Activated effector memory CD4-positive, alpha-beta T cell treated with anti-CD3 and anti-CD28 coated beads, Interleukin-2, amount 50 U/mL, for 16 hours (primary cell): Measurements from ENCODE around the gene OR10H1.
"Not testable (repeated sequence)": the region's sequence is repeated elsewhere in the genome, so short reads cannot be mapped to it uniquely, and the experiment has no call there.

Source experiments
- DNase-seq: peaks from one replicate; pipeline ENCODE4 v3.0.0-alpha.2; 2020

OR10H1 gene, protein sequence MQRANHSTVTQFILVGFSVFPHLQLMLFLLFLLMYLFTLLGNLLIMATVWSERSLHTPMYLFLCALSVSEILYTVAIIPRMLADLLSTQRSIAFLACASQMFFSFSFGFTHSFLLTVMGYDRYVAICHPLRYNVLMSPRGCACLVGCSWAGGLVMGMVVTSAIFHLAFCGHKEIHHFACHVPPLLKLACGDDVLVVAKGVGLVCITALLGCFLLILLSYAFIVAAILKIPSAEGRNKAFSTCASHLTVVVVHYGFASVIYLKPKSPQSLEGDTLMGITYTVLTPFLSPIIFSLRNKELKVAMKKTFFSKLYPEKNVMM

DNA sequence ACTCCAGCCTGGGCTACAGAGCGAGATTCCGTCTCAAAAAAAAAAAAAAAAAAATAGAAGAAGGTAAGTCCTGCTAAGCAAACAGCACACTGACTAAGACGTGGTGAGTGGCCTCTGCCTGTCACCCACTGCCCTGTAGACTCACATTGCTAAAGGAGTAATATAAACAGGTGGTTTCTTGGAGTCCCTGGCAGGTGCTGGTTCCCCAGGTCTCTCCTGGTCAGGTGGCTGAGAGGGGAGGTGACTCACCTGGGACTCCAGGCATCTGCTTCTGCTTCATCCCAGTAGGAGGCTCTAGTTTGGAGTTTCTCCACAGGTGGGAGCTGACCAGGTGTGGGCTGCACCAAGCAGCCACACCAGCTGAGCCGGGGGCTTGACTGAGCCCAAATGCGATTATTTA is at the start of gene OR10H1:
Gene OR10H1 (minus strand): TSS at position 359 of the 400 bp plus-strand sequence. CDS start 7,627 bp downstream, outside the sequence.
- DNase-seq, result no peak

GRCh38 chr19:15864824-15865223 is 49.4 kb upstream of the OR10H1 start:
- DNase-seq, result no peak

DNA sequence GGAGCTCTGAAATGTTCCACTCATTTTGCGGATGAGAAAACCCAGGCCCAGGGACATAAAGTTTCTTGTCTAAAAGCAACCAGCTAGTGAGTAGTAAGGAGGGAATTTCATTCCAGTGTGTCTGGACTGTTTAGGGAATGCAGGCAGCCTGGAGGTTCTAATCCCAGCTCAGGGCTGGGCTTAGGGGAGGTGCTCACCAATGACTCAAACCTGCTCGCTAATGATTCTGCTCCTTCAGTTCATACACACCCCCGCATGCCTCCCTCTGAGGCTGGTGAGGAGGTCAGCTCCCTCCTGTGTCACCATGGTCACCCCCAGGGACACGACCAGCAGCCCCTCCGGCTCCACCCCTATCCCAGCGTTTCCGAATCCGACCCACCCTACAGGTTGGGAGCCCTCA is 47.8 kb upstream of the OR10H1 start:
- DNase-seq, result no peak

- no peak for DNase-seq
These were observed 47.0 kb upstream of the OR10H1 start for GRCh38 chr19:15862444-15862843.

DNA sequence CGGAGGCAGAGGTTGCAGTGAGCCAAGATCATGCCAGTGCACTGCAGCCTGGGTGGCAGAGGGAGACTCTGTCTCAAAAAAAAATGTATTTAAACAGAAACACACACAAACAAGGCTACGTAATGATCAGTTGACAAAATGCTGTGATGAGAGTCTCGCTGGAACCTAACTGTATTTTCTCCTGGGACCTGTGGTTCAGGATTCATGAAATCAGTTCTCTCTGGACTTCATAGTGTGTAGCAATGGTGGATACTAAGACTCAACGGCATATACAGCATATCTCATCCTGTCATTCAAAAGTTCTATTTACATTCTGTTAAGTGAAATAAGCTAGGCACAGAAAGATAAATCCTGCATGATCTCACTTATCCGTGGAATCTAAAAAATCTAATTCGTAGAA is 45.1 kb upstream of the OR10H1 start:
- DNase-seq, result no peak

DNA sequence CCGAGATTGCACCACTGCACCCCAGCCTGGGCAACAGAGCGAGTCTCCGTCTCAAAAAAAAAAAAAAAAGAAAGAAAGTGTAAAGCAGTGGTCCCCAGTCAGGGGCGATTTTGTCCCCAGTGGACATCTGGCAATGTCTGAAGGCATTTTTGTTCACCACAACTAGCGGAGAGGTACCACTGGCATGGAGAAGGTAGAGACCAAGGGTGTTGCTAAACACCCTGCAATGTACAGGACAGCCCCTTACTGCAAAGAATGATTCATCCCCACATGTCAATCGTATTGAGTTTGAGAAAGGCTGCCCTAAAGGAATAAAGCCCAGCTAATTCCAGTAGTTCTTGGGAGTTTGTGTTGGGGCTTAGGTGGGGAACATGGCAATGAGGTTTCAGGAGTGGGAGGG is 43.7 kb upstream of the OR10H1 start:
- DNase-seq, result no peak

DNA sequence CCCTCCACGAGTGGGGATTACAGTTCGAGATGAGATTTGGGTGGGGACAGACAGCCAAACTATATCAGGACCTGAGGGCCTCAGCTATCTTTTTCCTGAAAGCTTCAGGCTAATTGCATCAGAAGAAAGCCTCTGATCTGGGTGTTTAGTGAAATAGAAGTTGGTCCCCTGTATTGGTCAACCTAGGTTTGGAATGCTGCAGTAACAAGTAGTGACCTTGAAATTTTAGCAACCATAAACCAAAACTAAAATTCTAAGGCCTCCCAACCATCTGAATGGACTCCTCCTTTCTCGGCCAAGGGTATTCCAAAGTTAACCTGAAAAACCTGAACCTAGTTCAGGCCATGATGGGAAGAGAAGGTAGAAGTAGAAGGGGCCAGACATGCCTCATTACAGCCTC is 34.9 kb upstream of the OR10H1 start:
- no peak for DNase-seq

- DNase-seq, result no peak
These were observed 31.5 kb upstream of the OR10H1 start for GRCh38 chr19:15846923-15847322.

- not testable (repeated sequence) for DNase-seq
These were observed 28.4 kb upstream of the OR10H1 start for GRCh38 chr19:15843894-15844222.

GRCh38 chr19:15843203-15843893 is 27.9 kb upstream of the OR10H1 start:
- no peak for DNase-seq

- DNase-seq, result peak; percentile 2
These were observed 26.6 kb upstream of the OR10H1 start for GRCh38 chr19:15841875-15842569.

DNA sequence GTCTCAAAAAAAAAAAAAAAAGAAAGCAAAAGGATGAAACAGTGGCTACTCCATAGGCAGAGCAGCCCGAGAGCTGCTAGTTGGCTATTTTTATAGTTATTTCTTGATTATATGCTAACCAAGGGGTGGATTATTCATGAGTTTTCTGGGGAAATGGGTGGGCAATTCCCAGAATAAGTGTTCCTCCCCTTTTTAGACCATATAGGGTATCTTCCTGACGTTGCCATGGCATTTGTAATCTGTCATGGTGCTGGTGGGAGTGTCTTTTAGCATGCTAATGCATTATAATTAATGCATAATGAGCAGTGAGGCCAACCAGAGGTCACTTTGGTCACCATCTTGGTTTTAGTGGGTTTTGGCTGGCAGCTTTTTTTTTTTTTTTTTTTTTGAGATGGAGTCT is 25.4 kb upstream of the OR10H1 start:
- DNase-seq, result no peak

DNA sequence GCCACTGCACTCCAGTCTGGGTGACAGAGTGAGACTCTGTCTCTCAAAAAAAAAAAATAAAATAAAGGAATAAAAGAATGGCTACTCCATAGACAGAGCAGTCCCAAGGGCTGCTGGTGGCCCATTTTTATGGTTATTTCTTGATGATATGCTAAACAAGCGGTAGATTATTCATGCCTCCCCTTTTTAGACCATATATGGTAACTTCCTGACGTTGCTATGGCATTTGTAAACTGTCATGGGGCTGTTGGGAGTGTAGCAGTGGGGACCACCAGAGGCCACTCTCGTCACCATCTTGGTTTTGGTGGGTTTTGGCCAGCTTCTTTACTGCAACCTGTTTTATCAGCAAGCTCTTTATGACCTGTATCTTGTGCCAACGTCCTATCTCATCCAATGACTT is 24.4 kb upstream of the OR10H1 start:
- DNase-seq, result not testable (repeated sequence)

DNA sequence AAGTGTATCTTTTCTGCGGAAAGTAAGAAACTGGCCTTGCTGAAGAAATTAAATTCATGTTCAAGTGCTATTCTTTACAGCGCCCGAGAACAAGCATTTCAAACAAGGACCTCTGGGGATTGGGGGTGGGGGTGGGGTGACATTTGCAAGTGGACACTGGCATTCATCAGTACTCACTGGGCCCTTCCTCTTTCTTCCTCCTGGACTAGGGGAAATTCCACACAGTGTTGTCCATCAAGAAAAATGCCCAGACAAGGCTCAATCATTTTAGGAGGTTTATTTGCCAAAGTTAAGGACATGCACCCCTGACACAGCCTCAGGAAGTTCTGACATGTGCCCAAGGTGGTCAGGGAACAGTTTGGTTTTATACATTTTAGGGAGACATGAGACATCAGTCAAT is 22.9 kb upstream of the OR10H1 start:
- no peak for DNase-seq

GRCh38 chr19:15837221-15837731 is 21.8 kb upstream of the OR10H1 start:
- DNase-seq, result no peak

DNA sequence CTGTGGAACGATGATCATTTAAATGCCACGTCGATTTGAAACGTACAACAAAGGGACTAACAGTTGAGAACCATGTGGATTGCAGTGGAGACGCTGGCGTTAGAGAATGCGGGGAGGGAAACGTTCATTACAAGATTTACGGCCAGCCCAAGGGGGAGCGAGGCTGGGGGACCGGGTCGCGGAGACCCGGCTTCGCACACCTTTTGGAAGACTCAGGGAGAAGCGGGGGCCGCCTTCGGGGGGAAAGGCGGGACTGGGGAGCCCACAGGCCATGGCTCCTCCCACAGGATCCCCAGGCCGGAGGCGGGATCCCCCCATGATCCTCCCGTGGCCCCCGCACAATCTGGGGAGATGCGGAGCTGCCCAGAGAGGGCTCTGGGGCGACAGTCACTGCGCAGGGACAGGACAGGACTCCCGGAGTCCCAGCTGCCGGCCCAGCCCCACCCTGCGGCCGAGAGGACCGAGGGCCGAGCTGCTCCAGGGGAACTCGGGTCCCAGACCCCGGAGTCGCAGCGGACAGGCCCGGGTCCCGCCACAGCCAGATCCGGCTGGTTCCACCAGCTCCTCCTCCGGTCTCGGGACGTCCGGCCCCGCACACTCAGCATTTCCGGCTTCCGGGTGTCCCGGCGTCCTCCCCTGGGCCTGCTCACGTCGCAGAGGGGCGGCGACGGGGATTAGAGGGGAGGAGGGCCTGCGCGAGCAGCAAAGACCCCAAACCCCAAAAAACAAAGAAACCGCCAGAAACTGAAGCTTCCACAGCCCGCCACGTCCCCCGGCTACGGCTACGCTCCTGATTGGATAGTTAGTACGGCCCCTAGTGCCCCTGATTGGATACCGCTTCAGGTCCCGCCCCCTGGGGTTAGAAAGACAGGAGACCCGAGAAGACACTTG is 21.1 kb upstream of the OR10H1 start:
- peak; percentile 97 for DNase-seq

DNA sequence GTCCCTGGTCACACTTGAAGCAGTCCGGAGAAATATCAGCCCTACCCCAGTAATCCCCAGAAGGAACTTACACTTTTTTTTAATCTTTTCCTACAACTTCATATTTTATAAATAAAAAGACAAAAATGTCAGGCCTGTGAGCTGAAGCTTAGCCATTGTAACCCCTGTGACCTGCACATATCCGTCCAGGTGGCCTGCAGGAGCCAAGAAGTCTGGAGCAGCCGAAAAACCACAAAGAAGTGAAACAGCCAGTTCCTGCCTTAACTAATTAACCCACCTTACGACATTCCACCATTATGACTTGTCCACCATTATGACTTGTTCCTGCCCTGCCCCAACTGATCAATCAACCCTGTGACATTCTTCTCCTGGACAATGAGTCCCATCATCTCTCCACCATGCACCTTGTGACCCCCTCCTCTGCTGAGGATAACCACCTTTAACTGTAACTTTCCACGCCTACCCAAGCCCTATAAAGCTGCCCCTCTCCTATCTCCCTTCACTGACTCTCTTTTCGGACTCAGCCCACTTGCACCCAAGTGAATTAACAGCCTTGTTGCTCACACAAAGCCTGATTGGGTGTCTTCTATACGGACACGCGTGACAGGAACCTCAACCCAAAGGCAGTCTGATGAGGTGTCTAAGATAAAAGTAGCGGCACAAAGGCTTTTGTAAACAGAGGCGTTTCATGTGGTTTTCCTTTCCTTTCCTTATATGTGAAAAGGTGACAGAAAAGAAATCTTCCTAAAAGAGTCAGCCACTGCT is 20.3 kb upstream of the OR10H1 start:
- DNase-seq, result peak; percentile 81

GRCh38 chr19:15834232-15834631 is 18.8 kb upstream of the OR10H1 start:
- DNase-seq, result not testable (repeated sequence)

DNA sequence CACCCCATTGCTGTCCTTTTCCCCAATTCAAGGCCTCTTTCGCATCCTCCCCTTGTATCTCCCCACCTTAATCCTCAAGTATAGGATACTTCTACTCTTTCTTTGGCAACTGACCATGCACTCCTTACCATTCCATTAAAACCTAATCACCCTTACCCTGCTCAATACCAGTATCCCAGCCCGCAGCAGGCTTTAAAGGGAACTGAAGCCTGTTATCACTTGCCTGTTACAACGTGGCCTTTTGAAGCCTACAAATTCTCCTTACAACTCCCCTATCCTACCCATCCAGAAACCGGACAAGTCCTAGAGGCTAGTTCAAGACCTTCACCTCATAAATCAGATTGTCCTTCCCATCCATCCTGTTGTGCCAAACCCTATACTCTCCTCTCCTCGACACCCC is 16.2 kb upstream of the OR10H1 start:
- no peak for DNase-seq

DNA sequence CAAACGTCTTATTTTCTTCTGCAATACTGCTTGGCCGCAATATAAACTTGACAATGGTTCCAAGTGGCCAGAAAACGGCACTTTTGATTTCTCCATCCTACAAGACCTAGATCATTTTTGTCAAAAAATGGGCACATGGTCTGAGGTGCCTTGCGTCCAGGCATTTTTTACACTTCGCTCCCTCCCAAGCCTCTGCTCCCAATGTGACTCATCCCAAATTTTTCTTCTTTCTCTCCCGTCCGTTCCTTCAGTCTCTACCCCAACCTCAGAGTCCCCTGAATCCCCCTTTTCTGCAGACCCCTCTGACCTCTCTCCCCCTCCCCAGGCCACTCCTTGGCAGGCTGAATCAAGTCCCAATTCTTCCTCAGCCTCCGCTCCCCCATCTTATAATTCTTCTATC is 14.3 kb upstream of the OR10H1 start:
- no peak for DNase-seq

- peak; percentile 36 for DNase-seq
These were observed 13.8 kb upstream of the OR10H1 start for GRCh38 chr19:15829306-15829698.
